ENCODE results near the gene MARK3.

The MARK3 gene

GRCh38 chr14:103549361-103550311 is 164.4 kb downstream of the MARK3 start:
- DNase-seq (ENCODE audit: low spot score), result no peak

- peak; percentile 84 for DNase-seq (ENCODE audit: low spot score)
Measured at GRCh38 chr14:103550451-103551337, 165.5 kb downstream of the MARK3 start.

GRCh38 chr14:103551338-103551762 is 166.1 kb downstream of the MARK3 start:
- DNase-seq (ENCODE audit: low spot score), result peak; percentile 78

- DNase-seq (ENCODE audit: low spot score), result peak; percentile 98
Measured at GRCh38 chr14:103552011-103552845, 167.0 kb downstream of the MARK3 start.

- DNase-seq (ENCODE audit: low spot score), result no peak
Measured at GRCh38 chr14:103552846-103553210, 167.6 kb downstream of the MARK3 start.

Data from kidney tubule cell (primary cell).